SK-N-SH (cell line): ENCODE data around the gene IZUMO4. TPM values are rescaled to one million over a fixed set of nuclear protein-coding genes. Genes with fewer than 3 reads are reported as not detected.

Experiments used
- CTCF ChIA-PET: fragments of 300-600, 350-600 bp; formaldehyde crosslinking; extraction: SDS; loops from one replicate; lab custom pipeline; 2021; lab: Yijun Ruan, JAX
- POLR2A ChIA-PET: fragments of 350-600 bp; sonication (Branson Sonifier 250); formaldehyde crosslinking; extraction: SDS; loops from one replicate; lab custom pipeline; 2020; ENCODE audit warnings: antibody characterized with exemption, inconsistent platforms; lab: Yijun Ruan, JAX
- DNase-seq: peaks from one replicate; pipeline ENCODE4 v3.0.0; 2012
- H2AFZ ChIP-seq: fragments of 200-600 bp; sonication (generic); 2 replicates; pipeline ENCODE4 v1.8.1; 2016; ENCODE audit warnings: antibody characterized with exemption, mild to moderate bottlenecking, low read depth
- H3F3A ChIP-seq: fragments of 200-600 bp; sonication (generic); replicated peaks from 2 replicates; pipeline ENCODE3; 2016; ENCODE audit warnings: antibody characterized with exemption, mild to moderate bottlenecking; ENCODE audit not compliant: insufficient read depth
- H3K27ac ChIP-seq, 2 experiments: fragments of 200-500 bp in 1 of 2; fragments of 200-600 bp in 1 of 2; sonication (Bioruptor generic) in 1 of 2; sonication (generic), shearing (Covaris generic) in 1 of 2; 2 replicates each; pipeline versions ENCODE4 v1.5.1 to v1.6.1; 2014 to 2016; ENCODE audit warnings: low read depth in 2 of 2, inconsistent platforms in 1 of 2, low read length in 1 of 2, mild to moderate bottlenecking in 1 of 2, mixed read lengths in 1 of 2
- H3K27me3 ChIP-seq: fragments of 200-600 bp; sonication (generic), shearing (Covaris generic); 2 replicates; pipeline ENCODE4 v1.6.1; 2016; ENCODE audit warnings: mixed run types; ENCODE audit not compliant: insufficient read depth
- H3K36me3 ChIP-seq, 2 experiments: fragments of 200-500 bp in 1 of 2; fragments of 200-600 bp in 1 of 2; sonication (Bioruptor generic) in 1 of 2; sonication (generic) in 1 of 2; replicated peaks in 1 of 2; 2 replicates each; pipeline versions ENCODE3 to v1.5.1; 2014 to 2016; ENCODE audit warnings: low read length in 1 of 2, mild to moderate bottlenecking in 1 of 2; ENCODE audit not compliant: insufficient read depth in 2 of 2, control insufficient read depth in 1 of 2
- H3K4me1 ChIP-seq, 2 experiments: fragments of 200-500 bp in 1 of 2; fragments of 200-600 bp in 1 of 2; sonication (Bioruptor generic) in 1 of 2; sonication (generic), shearing (Covaris generic) in 1 of 2; 2 replicates each; pipeline versions ENCODE4 v1.5.1 to v1.6.1; 2014 to 2016; ENCODE audit warnings: low read depth in 1 of 2, low read length in 1 of 2, mixed run types in 1 of 2; ENCODE audit not compliant: insufficient read depth in 2 of 2, control insufficient read depth in 1 of 2
- H3K4me2 ChIP-seq: fragments of 200-600 bp; sonication (generic), shearing (Covaris generic); 2 replicates; pipeline ENCODE4 v1.6.1; 2017; ENCODE audit warnings: mixed run types
- H3K4me3 ChIP-seq, 2 experiments: fragments of 200-500 bp in 1 of 2; fragments of 200-600 bp in 1 of 2; sonication (Bioruptor generic) in 1 of 2; sonication (generic), shearing (Covaris generic) in 1 of 2; 2 replicates each; pipeline versions ENCODE4 v1.5.1 to v1.8.1; 2014 to 2016; ENCODE audit warnings: low read depth in 2 of 2, inconsistent platforms in 1 of 2, low read length in 1 of 2, mild to moderate bottlenecking in 1 of 2, mixed read lengths in 1 of 2, moderate library complexity in 1 of 2
- H3K79me2 ChIP-seq: fragments of 200-600 bp; sonication (generic); 2 replicates; pipeline ENCODE4 v1.8.1; 2017; ENCODE audit warnings: mild to moderate bottlenecking; ENCODE audit not compliant: insufficient read depth
- H3K9ac ChIP-seq: fragments of 200-600 bp; sonication (generic); 2 replicates; pipeline ENCODE4 v1.6.1; 2017; ENCODE audit warnings: mixed run types
- H3K9me2 ChIP-seq: fragments of 200-600 bp; sonication (generic); 2 replicates; pipeline ENCODE4 v1.6.1; 2017; ENCODE audit warnings: mixed run types
- H3K9me3 ChIP-seq: fragments of 200-600 bp; sonication (generic); 2 replicates; pipeline ENCODE4 v1.6.1; 2017; ENCODE audit warnings: mixed run types, mild to moderate bottlenecking, moderate library complexity
- H4K20me1 ChIP-seq: fragments of 200-600 bp; sonication (generic); 2 replicates; pipeline ENCODE4 v1.6.1; 2017; ENCODE audit warnings: mild to moderate bottlenecking, mixed run types; ENCODE audit not compliant: insufficient read depth
- CTCF ChIP-seq: fragments of 200-600 bp; sonication (generic); IDR thresholded peaks from 2 replicates; pipeline ENCODE4 v1.6.1; 2017; ENCODE audit warnings: antibody characterized with exemption, mild to moderate bottlenecking, moderate library complexity
- ELF1 ChIP-seq: IDR thresholded peaks from 2 replicates; pipeline ENCODE4 v1.4.0; 2012
- EP300 ChIP-seq, 2 experiments: IDR thresholded peaks; 2 replicates each; pipeline versions ENCODE4 v1.4.0 to v1.6.1; 2012; ENCODE audit warnings: borderline replicate concordance in 1 of 2, low read depth in 1 of 2, low read length in 1 of 2
- FOXM1 ChIP-seq: IDR thresholded peaks from 2 replicates; pipeline ENCODE4 v1.4.0; 2012; ENCODE audit warnings: low read depth, mild to moderate bottlenecking
- IRF3 ChIP-seq: fragments of 150-350 bp; IDR thresholded peaks from 2 replicates; pipeline ENCODE4 v1.6.1; 2016; ENCODE audit warnings: mild to moderate bottlenecking, low read depth, low read length
- JUND ChIP-seq: IDR thresholded peaks from 2 replicates; pipeline ENCODE4 v1.4.0; 2012
- MAX ChIP-seq: IDR thresholded peaks from 2 replicates; pipeline ENCODE4 v1.4.0; 2012; ENCODE audit warnings: low read depth
- NRF1 ChIP-seq: IDR thresholded peaks from 2 replicates; pipeline ENCODE4 v1.6.1; 2012; ENCODE audit warnings: low read depth, mild to moderate bottlenecking, low read length
- RAD21 ChIP-seq: IDR thresholded peaks from 2 replicates; pipeline ENCODE4 v1.6.1; 2012; ENCODE audit warnings: mild to moderate bottlenecking, low read length
- RFX5 ChIP-seq: IDR thresholded peaks from 2 replicates; pipeline ENCODE4 v1.6.1; 2012; ENCODE audit warnings: mild to moderate bottlenecking, improper control_type of control experiment, low read length
- RXRA ChIP-seq: IDR thresholded peaks from 2 replicates; pipeline ENCODE4 v1.4.0; 2012; ENCODE audit warnings: low read depth, mild to moderate bottlenecking, borderline replicate concordance
- TCF12 ChIP-seq: IDR thresholded peaks from 2 replicates; pipeline ENCODE4 v1.4.0; 2012
- TEAD4 ChIP-seq: IDR thresholded peaks from 2 replicates; pipeline ENCODE4 v1.4.0; 2012; ENCODE audit warnings: mild to moderate bottlenecking, borderline replicate concordance; ENCODE audit not compliant: insufficient read depth
- USF1 ChIP-seq: IDR thresholded peaks from 2 replicates; pipeline ENCODE4 v1.4.0; 2012; ENCODE audit warnings: low read depth, borderline replicate concordance
- YY1 ChIP-seq: IDR thresholded peaks from 2 replicates; pipeline ENCODE4 v1.4.0; 2012; ENCODE audit warnings: low read depth, mild to moderate bottlenecking
- WGBS: methylation state at CpG from one replicate; pipeline ENCODE4 v1.1.6; 2017; ENCODE audit warnings: low lambda C conversion rate; 5-methylcytosine and 5-hydroxymethylcytosine counted together
- polyA plus RNA-seq, 3 experiments: library from polyadenylated mRNA; depleted of rRNA; stranded (reverse); fragments of >200 nt; gene quantifications; 2 replicates each; pipeline ENCODE4 v1.2.3, GENCODE V29; 2012
- TF ChIP-seq, protein P1 (sequence below): IDR thresholded peaks from 2 replicates; pipeline ENCODE4; 2012
- TF ChIP-seq, protein P2 (sequence below): IDR thresholded peaks from 2 replicates; pipeline ENCODE4 v1.6.1; 2012; ENCODE audit warnings: mild to moderate bottlenecking, low read depth, low read length, moderate library complexity

Gene IZUMO4
- polyA plus RNA-seq, 1 of the 3 experiments (the other 2 are of a cell fraction) = 4.6 TPM

GRCh38 chr19:2120821-2121220, 24.1 kb downstream of the IZUMO4 start (continued):
- TF ChIP-seq ELF1 = no peak
- TF ChIP-seq RAD21 = no peak
- TF ChIP-seq EP300 (IDR thresholded peaks at IDR 0.05; ENCODE audit: borderline replicate concordance in 1 of 2, low read depth in 1 of 2, low read length in 1 of 2) = no peak
- no peak for TF ChIP-seq RFX5
- no peak for TF ChIP-seq FOXM1
- TF ChIP-seq, protein P1, sequence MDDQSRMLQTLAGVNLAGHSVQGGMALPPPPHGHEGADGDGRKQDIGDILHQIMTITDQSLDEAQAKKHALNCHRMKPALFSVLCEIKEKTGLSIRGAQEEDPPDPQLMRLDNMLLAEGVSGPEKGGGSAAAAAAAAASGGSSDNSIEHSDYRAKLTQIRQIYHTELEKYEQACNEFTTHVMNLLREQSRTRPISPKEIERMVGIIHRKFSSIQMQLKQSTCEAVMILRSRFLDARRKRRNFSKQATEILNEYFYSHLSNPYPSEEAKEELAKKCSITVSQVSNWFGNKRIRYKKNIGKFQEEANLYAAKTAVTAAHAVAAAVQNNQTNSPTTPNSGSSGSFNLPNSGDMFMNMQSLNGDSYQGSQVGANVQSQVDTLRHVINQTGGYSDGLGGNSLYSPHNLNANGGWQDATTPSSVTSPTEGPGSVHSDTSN = no peak
- TF ChIP-seq MAX = no peak
- no peak for TF ChIP-seq RXRA
- TF ChIP-seq JUND = no peak
- TF ChIP-seq YY1 = no peak
- TF ChIP-seq IRF3 = no peak
- no peak for TF ChIP-seq USF1
- no peak for TF ChIP-seq TEAD4

DNA sequence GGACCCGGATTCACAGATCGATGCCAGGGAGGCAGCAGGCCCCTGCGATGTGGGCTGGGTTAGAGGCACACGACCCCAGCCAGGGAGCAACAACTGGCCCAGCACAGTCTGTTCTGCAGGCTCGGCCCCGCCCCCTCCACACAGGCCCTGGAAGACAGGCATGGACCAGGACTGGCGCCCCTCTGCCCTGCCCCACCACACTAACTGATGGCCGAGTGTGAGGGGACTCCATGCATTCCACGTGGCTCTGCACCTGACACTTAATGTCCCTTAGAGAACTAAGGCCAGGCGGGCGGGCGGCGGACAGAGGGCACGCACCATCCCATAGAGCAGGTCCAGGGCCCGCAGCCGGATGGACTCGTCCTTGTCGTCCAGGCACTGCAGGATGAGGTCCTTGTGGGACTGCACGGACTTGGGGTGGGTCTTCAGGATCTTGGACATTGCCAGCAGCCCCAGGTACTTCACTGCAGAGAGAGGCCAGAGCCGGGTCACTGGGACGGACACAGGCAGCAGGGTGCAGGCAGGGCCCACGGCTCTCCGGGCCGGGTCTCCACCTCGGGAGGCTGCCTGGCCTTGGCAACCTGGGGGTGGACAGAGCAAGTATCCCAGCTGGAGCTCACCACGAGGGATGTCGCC, 24.8 kb downstream of the IZUMO4 start:
- Histone ChIP-seq H3K9me2 (no peaks in the 10 kb centered on the region), H3K9ac (no peak overlapping the region), H3K4me2 (no peak overlapping the region), H3K79me2 (peaks cover 15% of the 10 kb centered on the region; the same call in 1 of the 2 replicates), H2AFZ (no peak overlapping the region), H3K4me1 (no peaks in the 10 kb centered on the region), H3K27ac (no peak overlapping the region), H3K9me3 (no peaks in the 10 kb centered on the region), H3K36me3 (peaks cover 20 to 80% of the 10 kb centered on the region in 2 experiments), H3K27me3 (no peaks in the 10 kb centered on the region), H3K4me3 (no peak overlapping the region), H3F3A (no peaks in the 10 kb centered on the region), H4K20me1 (peaks cover 42% of the 10 kb centered on the region)
- POLR2A ChIA-PET = interaction anchor here (0.6 kb wide), 1 partner anchor 34 kb away, joined by 3 read pairs; no protein-coding TSS in a partner anchor
- no peak for DNase-seq
- CTCF ChIA-PET = no interaction called here
- TF ChIP-seq NRF1 = no peak
- no peak for TF ChIP-seq TCF12
- TF ChIP-seq, protein P2, sequence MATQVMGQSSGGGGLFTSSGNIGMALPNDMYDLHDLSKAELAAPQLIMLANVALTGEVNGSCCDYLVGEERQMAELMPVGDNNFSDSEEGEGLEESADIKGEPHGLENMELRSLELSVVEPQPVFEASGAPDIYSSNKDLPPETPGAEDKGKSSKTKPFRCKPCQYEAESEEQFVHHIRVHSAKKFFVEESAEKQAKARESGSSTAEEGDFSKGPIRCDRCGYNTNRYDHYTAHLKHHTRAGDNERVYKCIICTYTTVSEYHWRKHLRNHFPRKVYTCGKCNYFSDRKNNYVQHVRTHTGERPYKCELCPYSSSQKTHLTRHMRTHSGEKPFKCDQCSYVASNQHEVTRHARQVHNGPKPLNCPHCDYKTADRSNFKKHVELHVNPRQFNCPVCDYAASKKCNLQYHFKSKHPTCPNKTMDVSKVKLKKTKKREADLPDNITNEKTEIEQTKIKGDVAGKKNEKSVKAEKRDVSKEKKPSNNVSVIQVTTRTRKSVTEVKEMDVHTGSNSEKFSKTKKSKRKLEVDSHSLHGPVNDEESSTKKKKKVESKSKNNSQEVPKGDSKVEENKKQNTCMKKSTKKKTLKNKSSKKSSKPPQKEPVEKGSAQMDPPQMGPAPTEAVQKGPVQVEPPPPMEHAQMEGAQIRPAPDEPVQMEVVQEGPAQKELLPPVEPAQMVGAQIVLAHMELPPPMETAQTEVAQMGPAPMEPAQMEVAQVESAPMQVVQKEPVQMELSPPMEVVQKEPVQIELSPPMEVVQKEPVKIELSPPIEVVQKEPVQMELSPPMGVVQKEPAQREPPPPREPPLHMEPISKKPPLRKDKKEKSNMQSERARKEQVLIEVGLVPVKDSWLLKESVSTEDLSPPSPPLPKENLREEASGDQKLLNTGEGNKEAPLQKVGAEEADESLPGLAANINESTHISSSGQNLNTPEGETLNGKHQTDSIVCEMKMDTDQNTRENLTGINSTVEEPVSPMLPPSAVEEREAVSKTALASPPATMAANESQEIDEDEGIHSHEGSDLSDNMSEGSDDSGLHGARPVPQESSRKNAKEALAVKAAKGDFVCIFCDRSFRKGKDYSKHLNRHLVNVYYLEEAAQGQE = no peak
- TF ChIP-seq CTCF = no peak
- WGBS = 96% methylated on average over 16 of the region's 27 CpGs
